MCF 10A (cell line): ENCODE results near the gene DNAH17. TPM values are rescaled to one million over a fixed set of nuclear protein-coding genes. Genes with fewer than 3 reads are reported as not detected.

Experiments
- BruUV-seq: library from RNA; stranded (reverse); fragments of 400-500 nt; replicated peaks from 2 replicates; lab custom pipeline; 2021; lab: Mats Ljungman, UMichigan
- CTCF ChIA-PET: fragments of 300-600 bp; sonication (Branson Sonifier 250); formaldehyde crosslinking; extraction: SDS; loops from one replicate; lab custom pipeline; 2021; ENCODE audit warnings: antibody characterized with exemption, inconsistent platforms; lab: Yijun Ruan, JAX
- POLR2A ChIA-PET: fragments of 300-600, 350-650 bp; sonication (Branson Sonifier 250); formaldehyde crosslinking; extraction: SDS; loops from one replicate; lab custom pipeline; 2020; ENCODE audit warnings: antibody characterized with exemption, inconsistent platforms; lab: Yijun Ruan, JAX
- DNase-seq: peaks from one replicate; pipeline ENCODE4 v3.0.0-alpha.2; 2018; ENCODE audit not compliant: unreplicated experiment
- H3K27ac Mint-ChIP-seq: one replicate; pipeline ENCODE4 v1.8.0; 2022; ENCODE audit warnings: mild to moderate bottlenecking, low read depth, mixed read lengths; ENCODE audit not compliant: unreplicated experiment
- H3K27me3 Mint-ChIP-seq: one replicate; pipeline ENCODE4 v1.8.0; 2022; ENCODE audit warnings: mixed read lengths; ENCODE audit not compliant: insufficient read depth, unreplicated experiment
- H3K36me3 Mint-ChIP-seq: one replicate; pipeline ENCODE4 v1.8.0; 2022; ENCODE audit warnings: mild to moderate bottlenecking, moderate library complexity, mixed read lengths; ENCODE audit not compliant: insufficient read depth, unreplicated experiment
- H3K4me1 Mint-ChIP-seq: one replicate; pipeline ENCODE4 v1.8.0; 2022; ENCODE audit warnings: mixed read lengths; ENCODE audit not compliant: insufficient read depth, unreplicated experiment
- H3K4me3 Mint-ChIP-seq: one replicate; pipeline ENCODE4 v1.8.0; 2022; ENCODE audit warnings: mild to moderate bottlenecking, moderate library complexity, mixed read lengths; ENCODE audit not compliant: unreplicated experiment
- H3K9me3 Mint-ChIP-seq: one replicate; pipeline ENCODE4 v1.8.0; 2022; ENCODE audit warnings: mixed read lengths; ENCODE audit not compliant: unreplicated experiment
- CTCF ChIP-seq: fragments of 200-600 bp; IDR thresholded peaks from one replicate; pipeline ENCODE4 v1.8.0; 2022; ENCODE audit warnings: antibody characterized with exemption, mild to moderate bottlenecking; ENCODE audit not compliant: unreplicated experiment
- intact Hi-C: fragments of 100-400 bp; cut with micrococcal nuclease; formaldehyde crosslinking; loops from 2 replicates; pipeline ENCODE4 v1.14.1; 2022
- total RNA-seq: library from RNA; stranded (reverse); gene quantifications from 2 replicates; pipeline ENCODE4 v1.2.3, GENCODE V29; 2022

Gene DNAH17
- total RNA-seq, 1 experiment from 2014 or later, result not detected

GRCh38 chr17:78462148-78462547 lies 115.0 kb downstream of the DNAH17 start:
- intact Hi-C loops, result no loop called here
- no peaks in the 10 kb centered on the region for H3K9me3 Mint-ChIP-seq
- H3K4me3 Mint-ChIP-seq, result no peak overlapping the region
- no peaks in the 10 kb centered on the region for H3K27me3 Mint-ChIP-seq
- H3K27ac Mint-ChIP-seq, result no peak overlapping the region
- no peaks in the 10 kb centered on the region for H3K4me1 Mint-ChIP-seq
- no peak for DNase-seq
- BruUV-seq, result no TSS peak
- TF ChIP-seq CTCF, result no peak
- H3K36me3 Mint-ChIP-seq, result no peaks in the 10 kb centered on the region
- ChIA-PET CTCF (no interaction called here), POLR2A (no interaction called here)

GRCh38 chr17:78461799-78462053 lies 115.5 kb downstream of the DNAH17 start:
- H3K36me3 Mint-ChIP-seq, result no peaks in the 10 kb centered on the region

GRCh38 chr17:78460951-78461798 lies 116.0 kb downstream of the DNAH17 start:
- Mint-ChIP-seq H3K27me3 (no peaks in the 10 kb centered on the region), H3K27ac (no peak overlapping the region), H3K4me3 (no peak overlapping the region), H3K36me3 (no peaks in the 10 kb centered on the region), H3K4me1 (no peaks in the 10 kb centered on the region), H3K9me3 (no peaks in the 10 kb centered on the region)
- ChIA-PET CTCF (interaction anchor here (0.6 kb wide), 1 partner anchor 141 kb away, joined by 3 read pairs; no protein-coding TSS in a partner anchor), POLR2A (no interaction called here)
- no TSS peak for BruUV-seq
- intact Hi-C loops, result no loop called here
- DNase-seq, result no peak
- no peak for TF ChIP-seq CTCF

More at GRCh38 chr17:78461799-78462053, 115.5 kb downstream of the DNAH17 start:
- ChIA-PET POLR2A (no interaction called here), CTCF (no interaction called here)
- no peak for DNase-seq
- no peaks in the 10 kb centered on the region for H3K9me3 Mint-ChIP-seq
- H3K27ac Mint-ChIP-seq, result no peak overlapping the region
- H3K4me3 Mint-ChIP-seq, result no peak overlapping the region
- H3K27me3 Mint-ChIP-seq, result no peaks in the 10 kb centered on the region
- no peak for TF ChIP-seq CTCF
- no peaks in the 10 kb centered on the region for H3K4me1 Mint-ChIP-seq
- intact Hi-C loops, result no loop called here
- no TSS peak for BruUV-seq

- no peak overlapping the region for H3K27ac Mint-ChIP-seq
- DNase-seq, result no peak
- ChIA-PET CTCF (interaction anchor here (0.7 kb wide), 1 partner anchor 455 kb away, joined by 3 read pairs; no protein-coding TSS in a partner anchor), POLR2A (no interaction called here)
- no peak for TF ChIP-seq CTCF
- BruUV-seq, result no TSS peak
- H3K36me3 Mint-ChIP-seq, result no peaks in the 10 kb centered on the region
- H3K4me3 Mint-ChIP-seq, result no peak overlapping the region
- H3K9me3 Mint-ChIP-seq, result no peaks in the 10 kb centered on the region
- intact Hi-C loops, result no loop called here
- no peaks in the 10 kb centered on the region for H3K27me3 Mint-ChIP-seq
- no peaks in the 10 kb centered on the region for H3K4me1 Mint-ChIP-seq
Observed at GRCh38 chr17:78460176-78460675, 117.0 kb downstream of the DNAH17 start.
